HTERT RPE-1 (cell line): ENCODE data around the gene LTBP1.

ENCODE experiments used
- in situ Hi-C: fragments of 300-500 bp; cut with MboI; formaldehyde crosslinking; loops from 4 replicates; pipeline ENCODE4 v1.14.3; 2020; ENCODE audit warnings: low sequenced_read_pairs

Gene LTBP1

GRCh38 chr2:33395655-33396249 lies 449.0 kb downstream of the LTBP1 start:
- in situ Hi-C loops = no loop called here

- in situ Hi-C loops = no loop called here
Observed at GRCh38 chr2:33404321-33404720, 457.6 kb downstream of the LTBP1 start.

- in situ Hi-C loops = no loop called here
Observed at GRCh38 chr2:33406622-33407021, 459.9 kb downstream of the LTBP1 start.

- in situ Hi-C loops = no loop called here
Observed at GRCh38 chr2:33408109-33408508, 461.4 kb downstream of the LTBP1 start.

- in situ Hi-C loops = no loop called here
Observed at GRCh38 chr2:33409417-33409955, 462.7 kb downstream of the LTBP1 start.

- in situ Hi-C loops = no loop called here
Observed at GRCh38 chr2:33411765-33412164, 465.0 kb downstream of the LTBP1 start.

- in situ Hi-C loops = no loop called here
Observed at GRCh38 chr2:33412920-33413319, 466.2 kb downstream of the LTBP1 start.

GRCh38 chr2:33419581-33420200 lies 472.9 kb downstream of the LTBP1 start:
- in situ Hi-C loops = no loop called here

- in situ Hi-C loops = no loop called here
Observed at GRCh38 chr2:33420726-33421125, 474.0 kb downstream of the LTBP1 start.

GRCh38 chr2:33421820-33422219 lies 475.1 kb downstream of the LTBP1 start:
- in situ Hi-C loops = no loop called here

GRCh38 chr2:33425161-33425560 lies 478.4 kb downstream of the LTBP1 start:
- in situ Hi-C loops = no loop called here

- in situ Hi-C loops = no loop called here
Observed at GRCh38 chr2:33425586-33426031, 478.9 kb downstream of the LTBP1 start.

GRCh38 chr2:33426666-33427231 lies 480.0 kb downstream of the LTBP1 start:
- in situ Hi-C loops = no loop called here

GRCh38 chr2:33430077-33430476 lies 483.3 kb downstream of the LTBP1 start:
- in situ Hi-C loops = no loop called here

- in situ Hi-C loops = no loop called here
Observed at GRCh38 chr2:33430856-33431255, 484.1 kb downstream of the LTBP1 start.

- in situ Hi-C loops = no loop called here
Observed at GRCh38 chr2:33432871-33433270, 486.1 kb downstream of the LTBP1 start.

- in situ Hi-C loops = no loop called here
Observed at GRCh38 chr2:33433279-33434235, 486.8 kb downstream of the LTBP1 start.

GRCh38 chr2:33435518-33435917 lies 488.8 kb downstream of the LTBP1 start:
- in situ Hi-C loops = no loop called here

GRCh38 chr2:33436083-33436482 lies 489.3 kb downstream of the LTBP1 start:
- in situ Hi-C loops = no loop called here

- in situ Hi-C loops = no loop called here
Observed at GRCh38 chr2:33437297-33437696, 490.5 kb downstream of the LTBP1 start.

- in situ Hi-C loops = no loop called here
Observed at GRCh38 chr2:33437815-33438214, 491.1 kb downstream of the LTBP1 start.
